Stimulated activated CD8-positive, alpha-beta memory T cell treated with anti-CD3 and anti-CD28 coated beads, Interleukin-2, amount 100 ng/mL, for 48 hours (primary cell): Measurements from ENCODE around the gene CLNS1A.
"Not testable (repeated sequence)": the region's sequence is repeated elsewhere in the genome, so short reads cannot be mapped to it uniquely, and the experiment has no call there.

ENCODE experiments used
- DNase-seq, 2 donors: peaks; one replicate each; pipeline ENCODE4 v3.0.0-alpha.2; 2020; ENCODE audit warnings: low read depth in 2 of 2

Gene CLNS1A

DNA sequence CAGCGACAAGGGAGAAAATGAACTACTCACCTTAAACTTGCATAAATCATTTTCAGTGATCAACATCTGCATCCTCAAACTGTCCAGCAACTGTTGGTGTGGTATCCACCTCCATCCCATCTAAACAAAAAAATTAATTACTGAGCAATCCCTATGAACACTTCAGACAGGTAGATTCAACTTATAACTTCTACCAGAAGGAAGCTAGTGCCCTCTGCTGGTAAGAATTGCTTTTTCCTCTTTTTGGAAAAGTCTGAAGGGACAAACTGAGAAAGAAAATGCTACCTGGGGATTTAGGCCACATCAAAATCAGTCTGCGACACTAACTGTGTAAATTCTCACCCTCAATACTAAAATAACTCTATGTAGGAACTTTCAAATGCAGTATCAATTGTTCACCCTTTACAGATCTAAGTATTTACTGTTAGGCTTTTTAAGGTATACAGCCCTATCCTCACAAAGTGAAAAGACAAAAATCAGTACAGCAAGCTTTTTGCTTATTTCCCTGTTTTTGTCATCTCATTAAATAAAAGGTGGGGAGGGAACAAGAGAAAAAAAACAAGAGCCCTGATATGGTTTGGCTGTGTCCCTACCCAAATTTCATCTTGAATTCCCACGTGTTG, 17.9 kb downstream of the CLNS1A start:
- DNase-seq = no peak

DNA sequence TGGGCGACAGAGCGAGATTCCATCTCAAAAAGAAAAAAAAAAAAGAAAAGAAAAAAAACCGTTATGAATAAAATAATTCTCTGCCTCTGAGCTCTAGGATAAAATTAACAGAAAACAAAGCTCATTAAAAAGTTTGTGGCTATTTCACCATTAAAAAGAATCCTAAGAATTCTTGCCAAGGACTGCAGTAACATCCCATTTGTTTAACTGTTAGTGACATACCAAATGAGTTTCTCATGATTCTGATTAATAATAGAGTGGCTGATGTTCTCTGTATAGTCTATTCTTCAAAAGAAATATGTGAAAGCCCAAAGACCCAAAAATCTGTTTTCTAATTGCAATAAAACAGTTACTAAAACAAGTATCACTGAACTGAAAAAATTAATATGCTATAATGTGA, 19.7 kb downstream of the CLNS1A start:
- no peak for DNase-seq

DNA sequence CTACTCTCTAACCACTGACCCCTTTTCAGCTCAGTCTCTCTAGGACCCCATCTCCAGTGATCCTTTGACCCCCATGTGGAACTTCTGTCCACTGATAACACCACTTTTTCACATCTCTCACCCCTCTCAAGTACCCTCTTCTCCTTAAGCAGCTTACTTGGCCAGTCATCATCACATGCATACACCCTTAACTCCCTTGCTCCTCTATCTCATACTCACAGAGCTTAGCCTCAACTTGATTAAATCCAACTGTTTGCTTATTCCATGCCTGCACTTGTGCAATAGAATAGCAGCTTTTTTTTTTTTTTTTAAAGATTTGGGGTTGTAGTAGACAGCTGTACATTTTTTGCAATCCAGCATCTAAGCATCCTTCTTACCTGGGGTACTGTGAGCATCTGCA, 25.7 kb downstream of the CLNS1A start:
- no peak for DNase-seq

DNA sequence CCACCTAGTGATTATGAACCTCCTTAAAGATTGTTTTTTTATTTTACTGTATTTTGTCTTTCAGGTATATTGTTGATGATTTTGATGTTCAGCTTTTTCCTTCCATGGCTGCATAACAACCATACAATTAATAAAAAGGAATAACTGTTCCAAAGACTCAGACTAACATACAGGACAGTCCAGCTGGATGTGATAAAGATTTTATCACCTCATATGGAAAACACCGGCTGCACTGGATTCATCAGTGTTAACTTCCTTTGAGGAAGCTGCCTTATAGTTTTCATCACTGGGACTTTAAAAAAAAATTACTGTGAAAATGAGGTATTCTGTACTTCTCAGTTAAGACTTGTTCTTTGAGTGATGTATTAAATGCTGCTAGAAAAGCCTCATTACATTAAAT, 28.4 kb downstream of the CLNS1A start:
- no peak for DNase-seq

DNA sequence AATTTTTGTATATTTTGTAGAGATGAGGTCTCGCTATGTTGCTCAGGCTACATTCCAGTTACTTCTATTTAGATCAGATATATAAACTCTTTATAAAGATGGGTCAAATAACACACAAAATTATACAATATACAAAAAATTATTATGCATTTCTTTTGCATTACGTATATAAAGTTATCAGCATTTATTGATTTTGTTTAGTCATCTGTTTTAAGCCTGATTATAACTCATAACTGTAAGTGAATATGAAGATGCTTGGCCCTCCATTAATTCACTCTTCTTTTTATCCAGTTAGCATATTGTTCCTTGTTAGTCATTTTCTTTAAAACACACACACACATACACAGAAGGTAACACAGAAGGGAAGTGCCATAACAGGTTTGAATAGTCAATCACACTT, 33.3 kb downstream of the CLNS1A start:
- DNase-seq = no peak

DNA sequence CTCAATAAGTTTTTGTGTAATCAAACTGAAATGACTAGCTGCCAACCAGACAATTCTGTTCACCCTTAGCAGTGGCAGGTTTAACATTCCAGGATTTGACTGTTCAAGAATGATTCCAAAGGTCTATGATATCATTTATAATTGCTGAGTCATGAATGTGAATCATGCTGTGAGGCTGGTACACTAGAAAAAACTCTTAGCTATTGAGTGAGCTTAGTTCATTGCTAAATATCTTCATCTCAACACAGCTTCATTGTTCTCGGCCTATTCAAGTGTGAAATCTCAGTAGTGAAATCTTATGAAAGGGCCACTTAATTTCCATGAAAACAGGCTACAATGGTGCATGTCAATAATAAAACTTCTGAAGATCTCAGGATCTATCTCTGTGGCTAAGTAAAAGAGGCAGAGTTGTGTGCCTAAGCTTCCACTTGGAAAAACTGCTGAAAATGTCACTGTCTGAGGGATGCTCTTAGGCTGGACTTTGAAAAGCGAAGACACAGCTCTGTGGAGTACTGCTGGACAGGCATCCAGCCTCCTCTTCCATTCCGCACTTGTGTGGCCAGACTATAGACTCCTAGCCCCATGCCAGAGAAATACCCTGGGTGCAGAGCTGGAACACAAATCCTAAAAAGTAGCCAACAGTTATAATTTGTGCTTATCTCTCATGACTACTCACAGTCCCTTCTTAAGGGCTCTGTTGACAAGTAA, 35.1 kb downstream of the CLNS1A start:
- DNase-seq = no peak

DNA sequence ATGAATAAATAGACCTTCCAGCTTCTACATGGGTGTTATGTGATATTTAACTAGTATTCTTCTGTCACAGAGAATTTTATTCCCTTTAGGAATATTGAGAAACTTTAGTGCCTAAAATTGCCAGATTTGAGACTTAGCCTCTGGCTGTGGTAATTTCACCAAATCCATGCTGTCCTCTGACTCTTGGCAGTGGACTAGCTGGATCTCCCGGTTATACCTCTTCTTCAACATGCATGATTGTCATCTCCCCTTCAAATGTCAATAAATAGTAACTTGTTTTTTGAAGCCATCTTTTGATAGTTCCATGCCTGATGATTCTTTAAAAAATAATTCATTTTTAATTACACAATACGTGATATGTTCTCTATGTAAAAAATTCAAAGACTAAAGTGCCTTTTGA, 39.4 kb downstream of the CLNS1A start:
- no peak for DNase-seq

DNA sequence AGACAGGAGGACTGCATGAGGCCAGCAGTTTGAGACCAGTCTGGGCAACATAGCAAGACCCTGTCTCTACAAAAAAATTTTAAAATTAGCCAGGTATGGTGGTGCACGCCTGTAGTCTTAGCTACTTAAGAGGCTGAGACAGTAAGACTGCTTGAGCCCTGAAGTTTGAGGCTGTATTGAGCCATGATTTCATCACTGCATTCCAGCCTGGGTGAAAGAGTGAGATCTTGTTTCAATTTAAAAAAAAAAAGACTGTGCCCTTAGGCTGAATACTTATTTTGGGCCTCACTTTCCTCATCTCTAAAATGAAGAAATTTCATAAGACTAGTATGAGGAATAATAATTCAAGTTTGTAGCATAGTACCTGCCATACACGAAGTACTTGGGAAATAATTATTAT, 41.0 kb downstream of the CLNS1A start:
- DNase-seq = no peak

DNA sequence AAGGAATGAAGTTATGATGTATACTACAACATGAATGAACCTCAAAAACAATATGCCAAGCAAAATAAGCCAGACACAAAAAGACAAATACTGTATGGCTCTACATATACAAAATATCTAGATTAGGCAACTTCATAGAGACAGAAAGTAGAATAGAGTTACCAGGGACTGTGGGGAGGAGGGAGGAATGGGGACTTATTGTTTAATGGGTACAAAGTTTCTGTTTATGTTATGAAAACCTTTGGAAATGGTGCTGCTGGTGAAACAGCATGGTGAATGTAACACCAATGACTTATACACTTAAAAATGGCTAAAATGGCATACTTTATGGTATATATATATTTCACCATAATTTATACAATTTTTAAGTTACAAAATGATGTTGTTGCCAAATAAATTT, 43.7 kb downstream of the CLNS1A start:
- DNase-seq = no peak

DNA sequence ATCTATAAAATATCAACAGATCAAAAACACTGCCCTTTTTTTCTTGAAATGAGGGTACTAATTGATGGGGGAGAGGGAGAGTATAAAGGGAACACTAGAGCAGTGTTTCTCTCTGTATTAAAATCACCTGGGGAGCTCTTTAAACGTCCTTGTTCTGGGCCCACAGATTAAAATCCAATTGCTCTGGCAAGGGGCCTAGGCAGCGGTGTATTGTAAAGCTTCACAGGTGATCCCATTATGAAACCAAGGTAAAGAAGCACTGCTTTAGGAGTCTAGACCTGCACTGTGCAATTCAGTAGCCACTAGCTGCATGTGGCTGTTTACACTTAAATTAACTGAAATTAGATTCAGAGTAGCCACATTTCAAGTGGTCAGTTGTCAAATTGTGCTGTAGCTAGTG, 44.9 kb downstream of the CLNS1A start:
- DNase-seq = no peak

DNA sequence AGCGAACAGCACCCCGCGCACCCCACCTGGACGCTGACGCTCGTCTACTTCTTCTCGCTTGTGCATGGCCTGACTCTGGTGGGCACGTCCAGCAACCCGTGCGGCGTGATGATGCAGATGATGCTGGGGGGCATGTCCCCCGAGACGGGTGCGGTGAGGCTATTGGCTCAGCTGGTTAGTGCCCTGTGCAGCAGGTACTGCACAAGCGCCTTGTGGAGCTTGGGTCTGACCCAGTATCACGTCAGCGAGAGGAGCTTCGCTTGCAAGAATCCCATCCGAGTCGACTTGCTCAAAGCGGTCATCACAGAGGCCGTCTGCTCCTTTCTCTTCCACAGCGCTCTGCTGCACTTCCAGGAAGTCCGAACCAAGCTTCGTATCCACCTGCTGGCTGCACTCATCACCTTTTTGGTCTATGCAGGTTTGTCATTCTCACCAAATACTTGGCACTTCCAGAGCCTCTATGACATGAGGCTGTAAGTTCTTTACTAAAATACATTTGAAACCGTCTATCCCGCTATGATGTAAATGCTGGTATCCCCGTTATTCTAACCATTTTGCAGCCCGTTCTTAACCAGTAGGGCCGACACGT, 47.3 kb downstream of the CLNS1A start:
- DNase-seq = no peak

DNA sequence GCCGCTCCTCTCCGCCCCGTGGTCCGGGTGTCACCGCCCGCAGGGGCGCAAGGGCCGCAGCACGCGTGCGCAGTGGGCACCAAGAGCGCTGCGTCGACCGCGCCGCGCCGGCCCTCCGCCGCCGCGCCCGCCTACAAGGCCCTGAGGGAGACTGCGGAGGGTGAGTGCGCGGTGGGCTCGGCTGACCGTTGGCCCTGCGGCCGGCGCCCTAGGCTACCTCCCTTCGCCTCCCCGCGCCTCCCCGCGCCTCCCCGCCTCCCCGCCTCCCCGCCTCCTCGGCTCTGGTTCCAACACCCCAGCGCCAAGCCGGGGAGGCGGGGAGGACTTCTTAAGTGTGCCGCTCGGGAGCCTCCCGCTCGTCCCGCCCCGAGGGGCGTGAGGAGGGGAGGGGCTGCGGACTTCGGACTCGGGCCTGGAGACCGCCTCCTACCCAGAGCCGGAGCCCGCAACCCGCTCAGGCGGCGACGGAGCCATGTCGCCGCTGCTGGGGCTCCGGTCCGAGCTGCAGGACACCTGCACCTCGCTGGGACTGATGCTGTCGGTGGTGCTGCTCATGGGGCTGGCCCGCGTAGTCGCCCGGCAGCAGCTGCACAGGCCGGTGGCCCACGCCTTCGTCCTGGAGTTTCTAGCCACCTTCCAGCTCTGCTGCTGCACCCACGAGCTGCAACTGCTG, 47.9 kb downstream of the CLNS1A start, which contains the start of gene AQP11:
Gene AQP11, plus strand, starts transcription at position 433 of the 673 bp plus-strand sequence. Its CDS starts 40 bp downstream, at position 473.
- DNase-seq = peak; percentile 55 to 59

DNA sequence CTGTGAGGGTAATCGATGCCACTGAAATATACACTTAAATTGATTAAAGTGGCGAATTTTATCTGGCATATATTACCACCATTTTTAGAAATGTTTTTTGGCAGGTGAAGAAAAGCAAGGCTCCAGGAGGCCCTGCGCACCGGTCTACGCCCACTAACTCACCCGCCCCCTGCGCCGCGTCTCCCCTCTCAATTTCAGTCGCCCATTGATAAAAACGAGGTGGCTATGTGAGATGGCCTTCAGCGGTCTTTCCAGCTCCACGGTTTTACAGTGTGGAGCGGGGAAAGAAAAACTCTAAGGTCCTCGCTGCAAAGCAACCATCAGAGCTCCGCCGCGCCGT, 48.4 kb downstream of the CLNS1A start:
- no peak for DNase-seq

DNA sequence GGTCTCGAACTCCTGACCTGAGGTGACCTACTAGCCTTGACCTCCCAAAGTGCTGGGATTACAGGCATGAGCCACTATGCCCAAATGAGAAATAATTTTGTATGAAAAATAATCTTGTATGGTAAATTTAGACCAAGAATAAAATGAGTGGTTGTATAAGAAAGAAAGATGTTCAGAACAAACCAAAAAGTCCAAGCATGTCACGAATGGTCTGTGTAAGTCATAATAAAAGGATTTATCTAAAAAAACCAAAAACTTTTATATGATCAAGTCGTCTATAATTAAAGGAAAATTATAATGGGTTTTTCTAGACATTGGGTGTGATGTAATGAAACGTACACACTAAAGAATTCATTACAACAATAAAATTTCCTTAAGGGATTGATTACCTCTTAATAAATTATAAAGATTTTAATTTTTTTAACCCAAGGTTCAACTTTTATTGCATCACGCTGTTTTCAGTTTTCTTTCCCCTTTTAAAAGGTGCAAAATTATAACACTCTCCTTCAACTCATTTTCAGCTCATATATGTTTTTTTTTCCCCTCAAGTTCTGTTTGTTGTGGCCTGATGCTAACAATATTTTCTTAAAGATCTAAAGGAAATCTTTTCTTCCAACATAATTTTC, 56.8 kb downstream of the CLNS1A start:
- DNase-seq = no peak

DNA sequence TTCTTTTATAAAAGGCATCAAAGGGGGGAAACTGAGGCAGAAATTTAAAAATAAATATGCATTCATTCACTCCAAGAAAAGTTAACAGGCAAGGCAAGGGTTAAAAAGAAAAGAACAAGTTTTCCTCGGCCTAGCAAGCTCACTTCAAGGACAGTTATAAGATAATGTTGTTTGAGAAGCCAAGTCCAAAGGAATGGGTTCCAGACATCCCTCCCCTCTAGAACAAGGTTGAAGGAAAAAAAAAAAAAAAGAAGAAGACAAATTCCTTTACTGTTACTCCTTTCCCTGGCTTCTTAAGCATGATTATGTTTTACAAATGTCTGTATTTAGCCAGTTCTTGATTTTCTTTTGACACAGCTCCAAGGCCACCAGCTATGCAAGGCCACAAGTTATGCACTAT, 62.2 kb downstream of the CLNS1A start:
- DNase-seq = not testable (repeated sequence)

DNA sequence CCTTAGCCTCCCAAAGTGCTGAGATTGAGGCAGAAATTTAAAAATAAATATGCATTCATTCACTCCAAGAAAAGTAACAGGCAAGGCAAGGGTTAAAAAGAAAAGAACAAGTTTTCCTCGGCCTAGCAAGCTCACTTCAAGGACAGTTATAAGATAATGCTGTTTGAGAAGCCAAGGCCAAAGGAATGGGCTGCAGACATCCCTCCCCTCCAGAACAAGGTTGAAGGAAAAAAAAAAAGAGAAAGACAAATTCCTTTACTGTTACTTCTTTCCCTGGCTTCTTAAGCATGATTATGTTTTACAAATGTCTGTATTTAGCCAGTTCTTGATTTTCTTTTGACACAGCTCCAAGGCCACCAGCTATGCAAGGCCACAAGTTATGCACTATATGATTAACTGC, 66.7 kb downstream of the CLNS1A start:
- DNase-seq = not testable (repeated sequence)

DNA sequence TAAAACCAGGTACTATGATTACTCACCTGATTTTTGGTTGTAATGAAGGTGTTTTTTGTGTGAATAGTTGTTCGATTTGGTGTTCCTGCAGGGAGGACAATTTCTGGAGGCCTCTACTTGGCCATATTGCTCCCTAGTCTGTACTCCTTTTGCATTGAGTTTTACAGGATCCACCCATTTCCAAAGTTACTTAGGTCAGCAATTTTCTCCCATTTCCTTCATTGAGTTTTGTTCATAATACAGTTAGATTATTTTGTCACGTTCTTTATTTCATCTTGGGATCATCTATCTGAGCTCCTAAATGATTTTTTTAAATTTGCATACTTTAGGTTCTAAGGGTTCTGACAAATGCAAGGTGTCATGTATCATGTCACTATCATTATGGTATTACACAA, 67.9 kb downstream of the CLNS1A start:
- no peak for DNase-seq

DNA sequence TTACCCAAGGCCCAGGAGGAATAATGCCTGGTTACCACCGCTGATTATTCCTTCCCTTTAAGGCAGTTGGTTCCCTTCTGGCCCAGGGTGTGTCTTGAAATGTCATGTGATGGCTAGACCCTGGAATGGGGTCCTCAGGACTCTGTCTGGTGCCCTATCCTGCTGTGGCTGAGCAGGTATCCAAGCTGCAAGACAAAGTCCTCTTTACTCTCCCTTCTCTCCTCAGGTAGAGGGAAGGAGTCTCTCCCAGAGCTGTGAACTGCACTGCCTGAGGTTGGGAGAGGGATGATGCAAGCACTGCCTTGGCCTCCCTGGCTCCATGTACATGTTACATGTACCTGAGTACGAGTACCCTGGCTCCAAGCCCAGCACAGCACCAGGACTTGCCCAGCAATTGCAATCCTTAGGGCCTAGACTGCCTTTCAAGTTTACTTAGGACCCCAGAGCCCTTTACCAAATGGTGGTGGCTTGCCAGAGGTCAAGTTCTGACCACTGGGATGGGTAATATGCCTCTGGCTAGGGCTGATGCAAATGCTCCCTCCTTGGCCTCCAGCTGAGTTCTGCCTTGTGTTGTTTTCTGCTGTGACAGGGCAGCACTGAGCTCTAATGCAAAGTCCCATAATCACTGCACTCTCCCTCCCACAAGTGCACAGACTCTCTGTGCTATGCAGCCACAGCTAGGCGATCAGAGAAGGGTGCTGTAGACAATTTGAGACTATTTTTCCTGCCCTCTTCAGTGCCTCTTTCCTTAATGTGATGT, 68.5 kb downstream of the CLNS1A start:
- no peak for DNase-seq

DNA sequence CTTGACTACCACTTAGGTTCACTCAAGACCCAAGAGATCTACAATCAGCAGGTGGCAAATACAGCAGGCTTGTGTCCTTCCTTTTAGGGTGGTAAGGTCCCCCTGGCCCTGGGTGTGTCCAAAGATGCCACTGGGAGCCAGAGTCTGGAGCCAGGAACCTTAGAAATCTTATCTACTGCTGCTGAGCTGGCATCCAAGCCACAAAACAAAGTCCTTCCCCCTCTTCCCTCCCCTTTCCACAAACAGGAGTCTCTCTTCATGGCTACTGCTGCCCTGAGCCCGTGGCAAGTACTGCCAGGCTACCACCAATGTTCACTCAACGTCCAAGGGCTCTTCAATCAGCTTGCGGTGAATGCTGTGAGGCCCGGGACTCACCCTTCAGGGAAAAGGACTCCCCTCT, 69.3 kb downstream of the CLNS1A start:
- DNase-seq = no peak
